CD4-positive, CD25-positive, alpha-beta regulatory T cell (primary cell): ENCODE measurements around the gene CRNN. TPM values are rescaled to one million over a fixed set of nuclear protein-coding genes. Genes with fewer than 3 reads are reported as not detected.
A peak's percentile ranks its signal among the peaks of the same experiment; 100 is the strongest.

Experiments
- ATAC-seq, 2 donors: fragments of 150-1000 bp; cut with Tn5 transposase; one replicate each; pipeline ENCODE4 v1.10.0; 2021; ENCODE audit warnings: low read depth in 2 of 2, moderate number of reproducible peaks in 2 of 2, moderate library complexity in 1 of 2
- DNase-seq, 3 donors: peaks; one replicate each; pipeline versions ENCODE4 v3.0.0 to v3.0.0-alpha.2; 2012 to 2022; ENCODE audit warnings: mixed read lengths in 1 of 3
- H3K27ac ChIP-seq: one replicate; pipeline ENCODE4 v1.7.0; 2013; ENCODE audit warnings: mild to moderate bottlenecking, low read length; ENCODE audit not compliant: insufficient read depth, poor library complexity, severe bottlenecking
- H3K27me3 ChIP-seq: one replicate; pipeline ENCODE4 v1.7.0; 2013; ENCODE audit warnings: low read length; ENCODE audit not compliant: control insufficient read depth, insufficient read depth
- H3K36me3 ChIP-seq: one replicate; pipeline ENCODE4 v1.7.0; 2013; ENCODE audit warnings: mild to moderate bottlenecking, low read length, moderate library complexity; ENCODE audit not compliant: control insufficient read depth, insufficient read depth
- H3K4me1 ChIP-seq: 2 replicates; pipeline ENCODE4 v1.7.0; 2013; ENCODE audit warnings: mild to moderate bottlenecking, low read length; ENCODE audit not compliant: insufficient read depth, control insufficient read depth, poor library complexity, severe bottlenecking
- H3K4me3 ChIP-seq: one replicate; pipeline ENCODE4 v1.7.0; 2013; ENCODE audit warnings: low read depth, mild to moderate bottlenecking, low read length, moderate library complexity
- H3K9me3 ChIP-seq, 2 experiments: 1 replicate in 1 of 2; 2 replicates in 1 of 2; pipeline ENCODE4 v1.7.0; 2013; ENCODE audit warnings: low read length in 2 of 2, mild to moderate bottlenecking in 1 of 2, moderate library complexity in 1 of 2; ENCODE audit not compliant: control insufficient read depth in 2 of 2
- H3K27ac Mint-ChIP-seq, 3 donors: one replicate each; pipeline ENCODE4 v1.8.0; 2020 to 2022; ENCODE audit warnings: mild to moderate bottlenecking in 3 of 3, mixed read lengths in 3 of 3, moderate library complexity in 2 of 3
- H3K27me3 Mint-ChIP-seq: one replicate; pipeline ENCODE4 v1.8.0; 2022; ENCODE audit warnings: mild to moderate bottlenecking, mixed read lengths
- H3K36me3 Mint-ChIP-seq: one replicate; pipeline ENCODE4 v1.8.0; 2020; ENCODE audit warnings: mixed read lengths
- H3K4me1 Mint-ChIP-seq, 4 donors: one replicate each; pipeline ENCODE4 v1.8.0; 2020 to 2022; ENCODE audit warnings: mixed read lengths in 4 of 4, mild to moderate bottlenecking in 1 of 4
- H3K4me3 Mint-ChIP-seq, 4 donors: one replicate each; pipeline ENCODE4 v1.8.0; 2020 to 2022; ENCODE audit warnings: mild to moderate bottlenecking in 4 of 4, mixed read lengths in 4 of 4, moderate library complexity in 3 of 4
- H3K9me3 Mint-ChIP-seq, 7 donors: one replicate each; pipeline ENCODE4 v1.8.0; 2020 to 2022; ENCODE audit warnings: mixed read lengths in 7 of 7, mild to moderate bottlenecking in 3 of 7, moderate library complexity in 2 of 7
- polyA plus RNA-seq, 4 donors: library from polyadenylated mRNA; unstranded; fragments of 300-500 nt; fragmentation: Illumina TruSeq; gene quantifications; one replicate each; pipeline ENCODE4 v1.2.3, GENCODE V29; 2021
- total RNA-seq: library from RNA; stranded (reverse); gene quantifications from one replicate; pipeline ENCODE4 v1.2.3, GENCODE V29; 2022

The CRNN gene
- total and polyA plus RNA-seq, 5 donors from 2014 or later, result not detected

GRCh38 chr1:152442301-152442700 is 28.2 kb upstream of the CRNN start:
- peaks cover 2% of the 10 kb centered on the region for H3K4me1 ChIP-seq
- no peaks in the 10 kb centered on the region for H3K9me3 ChIP-seq
- Mint-ChIP-seq H3K27me3 (peaks cover 19% of the 10 kb centered on the region), H3K27ac (no peak overlapping the region), H3K36me3 (no peaks in the 10 kb centered on the region), H3K4me1 (peaks cover 0 to 8% (median 2%) of the 10 kb centered on the region in 4 donors), H3K9me3 (no peaks in the 10 kb centered on the region), H3K4me3 (no peak overlapping the region)
- DNase-seq (no peak), ATAC-seq (no peak)
- H3K27ac ChIP-seq, result no peak overlapping the region
- no peaks in the 10 kb centered on the region for H3K36me3 ChIP-seq
- peaks cover 9% of the 10 kb centered on the region for H3K27me3 ChIP-seq
- no peak overlapping the region for H3K4me3 ChIP-seq

- H3K36me3 ChIP-seq, result no peaks in the 10 kb centered on the region
- no peak overlapping the region for H3K27ac ChIP-seq
- peaks cover 12% of the 10 kb centered on the region for H3K27me3 ChIP-seq
- peaks cover 24% of the 10 kb centered on the region for H3K27me3 Mint-ChIP-seq
- ATAC-seq, result no peak
- H3K27ac Mint-ChIP-seq, result no peak overlapping the region
- H3K4me3 Mint-ChIP-seq, result no peak overlapping the region
- H3K36me3 Mint-ChIP-seq, result no peaks in the 10 kb centered on the region
- peaks cover 0 to 8% (median 2%) of the 10 kb centered on the region in 4 donors for H3K4me1 Mint-ChIP-seq
- H3K9me3 Mint-ChIP-seq, result no peaks in the 10 kb centered on the region
- no peak overlapping the region for H3K4me3 ChIP-seq
- H3K9me3 ChIP-seq, result no peaks in the 10 kb centered on the region
- DNase-seq, result no peak
- H3K4me1 ChIP-seq, result peaks cover 2% of the 10 kb centered on the region
Measured at GRCh38 chr1:152441756-152442155, 27.7 kb upstream of the CRNN start.

DNA sequence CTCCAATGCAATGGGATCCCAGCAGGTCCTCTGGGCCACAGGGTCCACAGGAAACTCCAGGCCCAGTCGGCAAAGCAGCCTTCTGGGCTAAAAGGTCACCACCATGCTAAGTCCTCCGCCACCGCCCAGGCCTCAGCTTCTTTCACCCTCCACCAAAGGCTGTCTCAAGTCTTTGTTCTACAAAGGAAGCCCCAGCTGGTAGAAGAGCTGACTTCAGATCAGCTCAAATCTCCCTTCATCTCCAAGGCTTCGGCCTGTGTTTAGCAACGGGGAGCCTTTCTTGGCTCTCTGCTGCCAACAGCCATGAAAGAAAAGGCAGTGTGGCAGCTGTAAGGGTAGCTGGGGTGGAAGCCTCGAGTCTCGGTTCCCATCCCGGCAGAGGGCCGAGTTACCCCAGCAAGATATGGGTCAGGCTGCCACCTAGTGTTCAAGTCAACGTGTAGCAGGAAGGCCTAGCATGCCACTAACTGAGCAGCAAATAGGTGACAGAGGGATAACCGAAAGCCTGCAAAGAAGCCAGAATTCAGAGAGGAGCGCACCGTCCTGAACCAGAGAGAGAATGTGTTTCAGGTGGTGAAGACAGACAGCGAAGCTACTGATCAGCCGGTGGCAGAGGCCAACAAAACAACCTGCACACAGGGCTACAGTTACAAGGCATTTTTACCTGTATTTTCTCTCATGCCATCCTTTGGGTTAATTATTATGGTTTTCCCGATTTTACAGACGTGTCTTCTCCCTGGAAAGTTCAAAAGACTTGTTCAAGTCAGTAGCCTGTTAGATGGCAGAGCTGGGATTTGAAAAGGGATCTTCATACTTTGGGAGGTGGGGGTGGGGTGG is 26.8 kb upstream of the CRNN start:
- DNase-seq (peak; percentile 26 to 74 (median 61)), ATAC-seq (peak; percentile 84 to 94)
- H3K9me3 Mint-ChIP-seq, result peaks cover 0 to 2% (median 0%) of the 10 kb centered on the region in 7 donors
- H3K4me1 Mint-ChIP-seq, result peaks cover 0 to 8% (median 2%) of the 10 kb centered on the region in 4 donors
- Histone ChIP-seq H3K36me3 (no peaks in the 10 kb centered on the region), H3K27ac (no peak overlapping the region), H3K4me3 (no peak overlapping the region), H3K9me3 (no peaks in the 10 kb centered on the region), H3K27me3 (peaks cover 18% of the 10 kb centered on the region), H3K4me1 (peaks cover 2% of the 10 kb centered on the region)
- H3K4me3 Mint-ChIP-seq, result no peak overlapping the region
- H3K27me3 Mint-ChIP-seq, result peaks cover 31% of the 10 kb centered on the region
- H3K36me3 Mint-ChIP-seq, result no peaks in the 10 kb centered on the region
- H3K27ac Mint-ChIP-seq, result no peak overlapping the region

- Histone ChIP-seq H3K4me3 (no peak overlapping the region), H3K9me3 (no peaks in the 10 kb centered on the region), H3K27ac (no peak overlapping the region), H3K4me1 (peaks cover 2% of the 10 kb centered on the region), H3K27me3 (peaks cover 19% of the 10 kb centered on the region), H3K36me3 (no peaks in the 10 kb centered on the region)
- Mint-ChIP-seq H3K27me3 (peaks cover 28% of the 10 kb centered on the region), H3K27ac (no peak overlapping the region), H3K36me3 (no peaks in the 10 kb centered on the region), H3K9me3 (peaks cover 0 to 4% (median 0%) of the 10 kb centered on the region in 7 donors), H3K4me3 (no peak overlapping the region), H3K4me1 (peaks cover 0 to 8% (median 2%) of the 10 kb centered on the region in 4 donors)
- ATAC-seq, result no peak
- DNase-seq, result no peak
Measured at GRCh38 chr1:152436593-152437496, 22.8 kb upstream of the CRNN start.

GRCh38 chr1:152427458-152427857 is 13.4 kb upstream of the CRNN start:
- Mint-ChIP-seq H3K4me1 (no peaks in the 10 kb centered on the region), H3K9me3 (peaks cover 0 to 12% (median 3%) of the 10 kb centered on the region in 7 donors), H3K27ac (no peak overlapping the region), H3K27me3 (no peaks in the 10 kb centered on the region), H3K4me3 (no peak overlapping the region), H3K36me3 (no peaks in the 10 kb centered on the region)
- no peak overlapping the region for H3K27ac ChIP-seq
- H3K9me3 ChIP-seq, result peaks cover 5% of the 10 kb centered on the region in 2 experiments
- no peak for DNase-seq
- no peaks in the 10 kb centered on the region for H3K27me3 ChIP-seq
- H3K4me3 ChIP-seq, result no peak overlapping the region
- H3K36me3 ChIP-seq, result no peaks in the 10 kb centered on the region
- ATAC-seq, result no peak
- H3K4me1 ChIP-seq, result no peaks in the 10 kb centered on the region

DNA sequence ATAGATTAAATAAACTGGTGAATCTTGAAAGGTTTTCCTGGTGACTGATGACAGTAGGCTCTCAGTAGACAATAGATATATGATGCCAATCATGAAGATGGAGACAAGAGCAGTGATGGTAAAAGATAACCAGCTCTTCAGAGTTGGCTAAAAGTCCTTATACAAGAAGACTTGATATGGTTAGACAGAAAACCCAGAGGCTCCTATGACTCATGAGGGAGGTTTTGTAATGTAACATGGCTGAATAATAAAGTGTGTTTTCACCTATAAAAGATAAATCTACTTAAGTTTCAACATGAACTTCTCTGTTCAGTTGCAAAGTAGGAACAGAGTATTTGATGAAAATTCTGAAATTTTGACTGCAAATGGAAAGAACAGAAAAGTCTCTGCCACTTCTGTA is 12.7 kb upstream of the CRNN start:
- Mint-ChIP-seq H3K36me3 (no peaks in the 10 kb centered on the region), H3K9me3 (peaks cover 0 to 16% (median 3%) of the 10 kb centered on the region in 7 donors), H3K4me3 (no peak overlapping the region), H3K4me1 (no peaks in the 10 kb centered on the region), H3K27ac (no peak overlapping the region), H3K27me3 (peaks cover 4% of the 10 kb centered on the region)
- H3K27me3 ChIP-seq, result no peaks in the 10 kb centered on the region
- H3K27ac ChIP-seq, result no peak overlapping the region
- H3K4me3 ChIP-seq, result no peak overlapping the region
- H3K9me3 ChIP-seq, result peaks cover 5% of the 10 kb centered on the region in 2 experiments
- DNase-seq, result no peak
- no peaks in the 10 kb centered on the region for H3K36me3 ChIP-seq
- no peaks in the 10 kb centered on the region for H3K4me1 ChIP-seq
- ATAC-seq, result no peak

DNA sequence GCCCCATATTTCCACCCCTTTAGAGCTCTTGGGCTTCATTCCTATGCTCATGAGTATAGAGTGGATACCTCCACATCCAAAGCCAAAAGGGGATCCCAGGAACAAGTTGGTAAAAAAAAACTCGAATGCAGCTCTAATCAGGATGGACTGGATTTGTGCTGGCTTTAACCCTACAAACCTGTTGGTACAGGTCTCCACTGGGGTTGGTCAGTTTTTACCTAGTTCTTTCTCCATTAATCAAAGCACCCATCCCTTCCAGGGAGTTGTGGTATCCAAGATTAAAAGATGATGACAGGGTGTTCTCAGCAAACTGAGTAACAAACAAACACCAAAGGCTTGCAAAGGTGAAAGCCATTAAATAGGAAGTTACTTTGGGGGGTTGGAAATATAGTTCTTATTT is 5.9 kb upstream of the CRNN start:
- H3K4me1 Mint-ChIP-seq, result peaks cover 0 to 4% (median 0%) of the 10 kb centered on the region in 4 donors
- ATAC-seq (no peak), DNase-seq (no peak)
- H3K4me3 ChIP-seq, result no peak overlapping the region
- H3K27ac Mint-ChIP-seq, result no peak overlapping the region
- no peaks in the 10 kb centered on the region for H3K4me1 ChIP-seq
- no peaks in the 10 kb centered on the region for H3K36me3 ChIP-seq
- no peaks in the 10 kb centered on the region for H3K36me3 Mint-ChIP-seq
- peaks cover 0 to 16% (median 3%) of the 10 kb centered on the region in 7 donors for H3K9me3 Mint-ChIP-seq
- peaks cover 20% of the 10 kb centered on the region for H3K27me3 Mint-ChIP-seq
- H3K4me3 Mint-ChIP-seq, result no peak overlapping the region
- peaks cover 4 to 5% of the 10 kb centered on the region in 2 experiments for H3K9me3 ChIP-seq
- H3K27me3 ChIP-seq, result peaks cover 13% of the 10 kb centered on the region
- H3K27ac ChIP-seq, result no peak overlapping the region
